Measurements from ENCODE around the gene GNB3.
"Not testable (repeated sequence)": the region's sequence is repeated elsewhere in the genome, so short reads cannot be mapped to it uniquely, and the experiment has no call there.

- not testable (repeated sequence) for TF ChIP-seq CTCF (IDR thresholded peaks at IDR 0.05; ENCODE audit: low read depth, low read length); POLR2A (IDR thresholded peaks at IDR 0.05; ENCODE audit: extremely low read depth, insufficient read length); MAX (IDR thresholded peaks at IDR 0.05; ENCODE audit: low read depth, low read length)
These were observed 52.0 kb downstream of the GNB3 start for GRCh38 chr12:6892683-6893082.
